Astrocyte of the cerebellum (primary cell): ENCODE data around the gene PKNOX2.

Source experiments
- DNase-seq: peaks from one replicate; pipeline ENCODE4 v3.0.0-alpha.2; 2011; ENCODE audit warnings: low read depth
- H3K4me3 ChIP-seq: 2 replicates; pipeline ENCODE4 v1.5.1; 2011; ENCODE audit warnings: mild to moderate bottlenecking, low read depth, low read length, moderate library complexity
- CTCF ChIP-seq: IDR thresholded peaks from 2 replicates; pipeline ENCODE4 v1.5.1; 2012; ENCODE audit warnings: low read length, low read depth, moderate library complexity, mild to moderate bottlenecking; ENCODE audit errors: missing control alignments
- in situ Hi-C: cut with HindIII; loops from 2 replicates; pipeline ENCODE4 v1.10.0; 2017; ENCODE audit warnings: low sequenced_read_pairs

The PKNOX2 gene

DNA sequence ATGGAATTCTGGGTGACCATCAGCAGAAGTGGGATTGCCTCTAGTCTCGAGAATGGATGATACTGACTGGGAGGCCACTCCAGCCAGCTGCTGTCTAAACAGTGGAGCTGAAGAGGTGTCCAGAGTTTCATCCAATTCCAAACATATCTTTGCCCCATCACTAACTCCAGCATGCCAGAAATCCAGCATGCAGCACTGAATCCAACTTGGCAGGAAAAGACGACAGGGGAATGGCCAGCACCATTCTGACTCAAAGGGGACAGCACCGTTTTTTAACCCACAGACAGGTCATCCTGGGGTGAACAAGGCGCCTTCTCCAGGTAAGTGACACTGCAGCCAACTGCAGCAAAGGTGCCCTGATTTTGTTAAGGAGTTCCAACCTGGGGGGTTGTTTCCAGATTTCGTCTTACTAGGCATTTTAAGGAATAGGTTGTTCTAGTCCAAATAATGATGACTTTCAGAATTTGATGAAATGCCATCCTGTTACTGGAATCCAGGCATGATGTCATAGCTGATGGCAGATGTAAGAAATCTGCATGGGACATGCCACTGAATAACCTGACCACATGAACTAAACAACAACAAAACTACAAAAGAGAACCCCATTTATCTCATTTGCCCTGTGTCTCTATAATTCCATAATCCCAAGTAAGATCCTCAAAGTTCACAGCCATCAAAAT lies 299.2 kb downstream of the PKNOX2 start:
- DNase-seq, result no peak
- TF ChIP-seq CTCF, result no peak
- no peak overlapping the region for H3K4me3 ChIP-seq
- in situ Hi-C loops, result no loop called here

DNA sequence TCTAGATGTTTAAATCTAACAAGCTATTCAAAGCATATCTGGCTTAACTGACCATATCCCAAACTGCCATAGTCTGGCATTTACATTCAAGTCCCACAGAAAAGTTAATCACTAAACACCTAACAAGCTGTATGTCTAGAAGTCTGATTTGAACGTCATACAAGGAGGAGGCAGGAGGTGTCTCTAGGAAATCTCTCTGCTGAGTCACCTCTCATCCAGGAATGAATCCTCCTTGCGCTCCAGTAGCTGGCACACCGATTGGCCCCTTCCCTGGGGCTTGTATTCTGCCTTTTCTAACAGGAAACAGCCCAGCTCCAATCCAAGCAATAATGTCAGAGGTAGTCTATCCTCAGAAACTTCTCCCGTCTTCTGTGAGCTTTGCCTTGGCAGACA lies 299.7 kb downstream of the PKNOX2 start:
- no peak for TF ChIP-seq CTCF
- H3K4me3 ChIP-seq, result no peak overlapping the region
- in situ Hi-C loops, result no loop called here
- no peak for DNase-seq

- H3K4me3 ChIP-seq, result no peak overlapping the region
- DNase-seq, result no peak
- in situ Hi-C loops, result no loop called here
- TF ChIP-seq CTCF, result no peak
Observed at GRCh38 chr11:125464666-125465065, 300.1 kb downstream of the PKNOX2 start.

- in situ Hi-C loops, result no loop called here
- TF ChIP-seq CTCF, result no peak
- no peak for DNase-seq
- H3K4me3 ChIP-seq, result no peak overlapping the region
Observed at GRCh38 chr11:125465255-125465654, 300.7 kb downstream of the PKNOX2 start.

- in situ Hi-C loops, result no loop called here
- TF ChIP-seq CTCF, result no peak
- no peak for DNase-seq
- no peak overlapping the region for H3K4me3 ChIP-seq
Observed at GRCh38 chr11:125465701-125466100, 301.1 kb downstream of the PKNOX2 start.

GRCh38 chr11:125468025-125468424 lies 303.5 kb downstream of the PKNOX2 start:
- in situ Hi-C loops, result no loop called here
- DNase-seq, result no peak
- no peak overlapping the region for H3K4me3 ChIP-seq
- TF ChIP-seq CTCF, result no peak

- in situ Hi-C loops, result no loop called here
- no peak for DNase-seq
- TF ChIP-seq CTCF, result no peak
- H3K4me3 ChIP-seq, result no peak overlapping the region
Observed at GRCh38 chr11:125468852-125469251, 304.3 kb downstream of the PKNOX2 start.
